ENCODE results near the gene TRIM62. TPM values are rescaled to one million over a fixed set of nuclear protein-coding genes. Genes with fewer than 3 reads are reported as not detected.
A peak's percentile ranks its signal among the peaks of the same experiment; 100 is the strongest.

TRIM62 gene
- total RNA-seq, 6 donors from 2014 or later: 3.8 to 16.8 (median 5.5) TPM

DNA sequence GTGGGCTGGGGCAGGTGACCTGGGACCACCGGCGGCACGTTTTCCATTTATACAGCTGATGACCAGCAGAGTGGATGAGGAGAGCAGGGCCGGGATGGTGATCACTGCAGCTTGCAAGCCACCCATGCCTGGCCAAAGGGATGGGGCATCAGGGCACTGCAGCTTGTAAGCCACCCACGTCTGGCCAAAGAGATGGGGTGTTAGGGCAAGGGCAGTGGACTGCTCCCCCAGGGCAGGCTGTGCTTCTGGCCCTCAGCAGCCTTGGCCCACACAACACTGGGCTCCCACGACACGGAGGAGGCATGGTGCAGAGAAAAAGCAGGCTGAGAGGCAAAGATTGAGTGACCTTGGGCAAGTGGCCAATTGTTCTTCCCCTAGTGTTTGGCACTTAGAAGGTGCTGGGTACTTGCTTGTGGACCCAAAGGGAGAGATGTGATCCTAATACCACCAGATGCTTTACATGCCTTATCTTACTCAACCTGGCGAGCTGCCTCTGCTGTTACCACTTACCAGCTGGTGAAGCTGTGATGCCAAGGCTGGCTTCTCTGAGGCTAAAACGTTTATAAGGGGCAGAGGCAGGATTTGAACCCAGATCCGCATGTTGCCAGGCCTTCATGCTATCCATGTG is 48.3 kb downstream of the TRIM62 start:
- Histone ChIP-seq H3K4me3 (no peak overlapping the region), H3K27me3 (no peaks in the 10 kb centered on the region), H3K4me1 (peaks cover 0 to 3% (median under 1%) of the 10 kb centered on the region in 4 donors), H3K27ac (no peak overlapping the region), H3K36me3 (no peaks in the 10 kb centered on the region), H3K9me3 (no peaks in the 10 kb centered on the region)
- 84 to 88% methylated on average over 10 of the region's 10 CpGs for WGBS, 2 donors
- TF ChIP-seq EP300 (IDR thresholded peaks at IDR 0.05): no peak
- no peak for TF ChIP-seq POLR2A (IDR thresholded peaks at IDR 0.05)
- no peak for TF ChIP-seq POLR2AphosphoS5 (IDR thresholded peaks at IDR 0.05)
- TF ChIP-seq, protein P1, sequence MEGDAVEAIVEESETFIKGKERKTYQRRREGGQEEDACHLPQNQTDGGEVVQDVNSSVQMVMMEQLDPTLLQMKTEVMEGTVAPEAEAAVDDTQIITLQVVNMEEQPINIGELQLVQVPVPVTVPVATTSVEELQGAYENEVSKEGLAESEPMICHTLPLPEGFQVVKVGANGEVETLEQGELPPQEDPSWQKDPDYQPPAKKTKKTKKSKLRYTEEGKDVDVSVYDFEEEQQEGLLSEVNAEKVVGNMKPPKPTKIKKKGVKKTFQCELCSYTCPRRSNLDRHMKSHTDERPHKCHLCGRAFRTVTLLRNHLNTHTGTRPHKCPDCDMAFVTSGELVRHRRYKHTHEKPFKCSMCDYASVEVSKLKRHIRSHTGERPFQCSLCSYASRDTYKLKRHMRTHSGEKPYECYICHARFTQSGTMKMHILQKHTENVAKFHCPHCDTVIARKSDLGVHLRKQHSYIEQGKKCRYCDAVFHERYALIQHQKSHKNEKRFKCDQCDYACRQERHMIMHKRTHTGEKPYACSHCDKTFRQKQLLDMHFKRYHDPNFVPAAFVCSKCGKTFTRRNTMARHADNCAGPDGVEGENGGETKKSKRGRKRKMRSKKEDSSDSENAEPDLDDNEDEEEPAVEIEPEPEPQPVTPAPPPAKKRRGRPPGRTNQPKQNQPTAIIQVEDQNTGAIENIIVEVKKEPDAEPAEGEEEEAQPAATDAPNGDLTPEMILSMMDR (IDR thresholded peaks at IDR 0.05): no peak
- DNase-seq: peak; percentile 6 to 41
- ATAC-seq (ENCODE audit: low FRiP score in 2 of 2): no peak

DNA sequence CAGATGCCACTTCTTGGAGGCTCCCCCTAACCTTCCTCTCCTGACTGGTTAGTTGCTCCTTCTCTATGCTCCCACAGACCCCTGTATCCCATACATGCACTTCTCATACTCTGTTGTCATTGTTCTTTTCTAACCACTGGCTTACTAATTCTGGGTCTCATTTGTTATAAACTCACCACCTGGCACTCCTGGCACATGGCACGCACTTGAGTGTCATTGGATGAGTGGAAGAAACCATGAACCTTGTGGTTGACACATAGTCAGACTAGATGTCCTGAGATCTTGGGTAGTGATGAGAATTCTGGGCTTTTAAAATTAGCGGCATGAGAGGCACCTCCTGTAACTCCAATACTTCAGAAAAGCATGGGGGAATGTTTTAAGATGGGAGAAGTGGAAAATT is 49.3 kb downstream of the TRIM62 start:
- no peak for TF ChIP-seq EP300 (IDR thresholded peaks at IDR 0.05)
- TF ChIP-seq, protein P1 (IDR thresholded peaks at IDR 0.05): no peak
- TF ChIP-seq POLR2A (IDR thresholded peaks at IDR 0.05): no peak
- TF ChIP-seq POLR2AphosphoS5 (IDR thresholded peaks at IDR 0.05): no peak
- ATAC-seq (ENCODE audit: low FRiP score in 2 of 2) (no peak), DNase-seq (no peak)
- H3K36me3 ChIP-seq: no peaks in the 10 kb centered on the region
- H3K4me1 ChIP-seq: peaks cover 9 to 13% (median 10%) of the 10 kb centered on the region in 4 donors
- H3K9me3 ChIP-seq: no peaks in the 10 kb centered on the region
- H3K27ac ChIP-seq: no peak overlapping the region
- no peaks in the 10 kb centered on the region for H3K27me3 ChIP-seq
- no peak overlapping the region for H3K4me3 ChIP-seq
- 95 to 98% methylated on average over 2 of the region's 2 CpGs for WGBS, 2 donors

DNA sequence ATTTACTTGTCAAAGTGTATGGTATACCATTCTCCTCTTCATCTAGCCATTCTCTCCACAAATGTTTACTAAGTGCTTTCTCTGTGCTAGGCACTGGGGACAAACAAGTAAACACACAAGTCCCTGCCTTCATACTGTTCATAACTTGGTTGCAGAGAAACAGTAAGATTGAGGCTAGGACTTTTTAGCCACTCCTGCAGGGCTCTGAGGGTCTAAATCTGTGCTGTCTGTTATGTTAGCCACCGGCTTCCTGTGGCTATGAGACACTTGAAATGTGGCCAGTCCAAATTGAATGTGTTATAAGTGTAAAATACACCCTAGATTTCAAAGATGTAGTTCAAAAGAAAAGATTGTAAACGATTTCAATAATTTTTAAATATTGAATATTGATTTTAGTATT is 50.7 kb downstream of the TRIM62 start:
- TF ChIP-seq EP300 (IDR thresholded peaks at IDR 0.05): no peak
- TF ChIP-seq, protein P1 (IDR thresholded peaks at IDR 0.05): no peak
- TF ChIP-seq POLR2AphosphoS5 (IDR thresholded peaks at IDR 0.05): no peak
- TF ChIP-seq POLR2A (IDR thresholded peaks at IDR 0.05): no peak
- 82 to 83% methylated on average over 2 of the region's 2 CpGs for WGBS, 2 donors

DNA sequence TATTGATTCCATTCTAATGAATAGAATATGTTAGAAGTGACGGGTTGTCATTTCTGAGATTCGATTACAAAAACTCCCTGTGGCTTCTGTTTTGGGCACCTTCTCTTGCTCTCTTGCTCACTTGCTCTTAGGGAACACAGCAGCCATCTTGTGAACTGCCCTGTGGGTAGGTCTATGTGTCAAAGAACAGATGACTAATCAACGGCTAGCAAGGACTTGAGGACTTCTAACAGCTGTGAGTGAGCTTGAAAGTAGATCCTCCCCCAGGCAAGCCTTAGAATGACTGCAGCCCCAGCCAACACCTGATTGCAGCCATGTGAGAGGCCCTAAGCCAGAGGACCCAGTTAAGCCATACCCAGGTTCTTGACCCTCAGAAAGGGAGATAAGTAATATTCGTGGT is 51.5 kb downstream of the TRIM62 start:
- Histone ChIP-seq H3K9me3 (no peaks in the 10 kb centered on the region), H3K27me3 (no peaks in the 10 kb centered on the region), H3K27ac (no peak overlapping the region), H3K4me1 (peaks cover 14 to 23% (median 16%) of the 10 kb centered on the region in 4 donors), H3K4me3 (no peak overlapping the region), H3K36me3 (no peaks in the 10 kb centered on the region)
- TF ChIP-seq EP300 (IDR thresholded peaks at IDR 0.05) (no peak), POLR2AphosphoS5 (IDR thresholded peaks at IDR 0.05) (no peak), POLR2A (IDR thresholded peaks at IDR 0.05) (no peak)
- TF ChIP-seq, protein P1 (IDR thresholded peaks at IDR 0.05): no peak
- WGBS, 2 donors: 76 to 79% methylated on average over 4 of the region's 4 CpGs
- no peak for DNase-seq
- no peak for ATAC-seq (ENCODE audit: low FRiP score in 2 of 2)

More for the DNA sequence above, 50.7 kb downstream of the TRIM62 start:
- H3K4me1 ChIP-seq: peaks cover 14 to 19% (median 16%) of the 10 kb centered on the region in 4 donors
- no peaks in the 10 kb centered on the region for H3K36me3 ChIP-seq
- H3K27me3 ChIP-seq: no peaks in the 10 kb centered on the region
- DNase-seq: no peak
- ATAC-seq (ENCODE audit: low FRiP score in 2 of 2): no peak
- H3K27ac ChIP-seq: no peak overlapping the region
- no peak overlapping the region for H3K4me3 ChIP-seq
- no peaks in the 10 kb centered on the region for H3K9me3 ChIP-seq

DNA sequence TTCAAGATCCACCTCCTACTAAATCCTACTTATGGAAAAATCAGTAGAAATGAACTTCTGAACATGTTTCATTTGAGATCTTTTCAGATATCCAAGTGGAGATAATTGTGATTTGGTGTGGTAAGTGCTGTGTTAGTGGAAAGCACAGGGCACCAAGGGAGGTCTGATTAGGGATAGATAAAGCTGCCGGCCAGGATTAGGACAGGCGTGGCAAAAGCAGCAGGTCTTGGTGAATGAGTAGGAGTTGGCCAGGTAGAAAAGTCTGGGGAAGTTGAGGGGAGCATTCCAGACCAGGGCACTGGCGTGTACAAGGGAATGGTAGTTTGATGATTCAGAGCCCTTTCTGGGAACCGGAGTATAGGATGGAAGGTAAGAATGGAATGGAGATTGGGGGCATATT is 53.1 kb downstream of the TRIM62 start:
- 91 to 94% methylated on average over 4 of the region's 4 CpGs for WGBS, 2 donors
- Histone ChIP-seq H3K27ac (no peak overlapping the region), H3K9me3 (no peaks in the 10 kb centered on the region), H3K27me3 (no peaks in the 10 kb centered on the region), H3K36me3 (no peaks in the 10 kb centered on the region), H3K4me1 (peaks cover 14 to 23% (median 16%) of the 10 kb centered on the region in 4 donors), H3K4me3 (no peak overlapping the region)
- no peak for DNase-seq
- TF ChIP-seq EP300 (IDR thresholded peaks at IDR 0.05): no peak
- TF ChIP-seq, protein P1 (IDR thresholded peaks at IDR 0.05): no peak
- TF ChIP-seq POLR2AphosphoS5 (IDR thresholded peaks at IDR 0.05): no peak
- no peak for TF ChIP-seq POLR2A (IDR thresholded peaks at IDR 0.05)
- no peak for ATAC-seq (ENCODE audit: low FRiP score in 2 of 2)
